HG02763 (cell line): ENCODE results near the gene GRK5.

Source experiments
- ATAC-seq: cut with Tn5 transposase; IDR thresholded peaks from one replicate; pipeline ENCODE4 v1.9.1; 2021; ENCODE audit warnings: mild to moderate bottlenecking, moderate library complexity; ENCODE audit not compliant: unreplicated experiment

GRK5 gene

DNA sequence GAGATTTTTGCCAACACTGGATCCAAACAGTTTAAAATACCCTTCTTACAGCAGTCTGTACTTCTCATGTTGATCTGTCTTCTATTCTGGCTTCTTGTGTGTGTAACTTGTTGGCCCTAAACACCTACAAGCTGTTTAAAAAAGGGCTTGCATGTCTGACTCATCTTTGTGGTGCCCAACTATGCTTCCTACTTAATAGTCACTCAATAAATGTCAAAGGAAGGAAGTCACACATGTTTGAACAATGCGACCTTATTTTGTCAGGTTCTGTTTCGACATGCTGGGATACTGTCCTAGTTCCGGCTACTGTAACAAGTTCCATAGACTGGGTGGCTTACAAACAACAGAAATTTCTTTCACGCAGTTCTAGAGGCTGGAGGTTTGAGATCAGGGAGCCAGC lies 9.4 kb upstream of the GRK5 start:
- no peak for ATAC-seq

DNA sequence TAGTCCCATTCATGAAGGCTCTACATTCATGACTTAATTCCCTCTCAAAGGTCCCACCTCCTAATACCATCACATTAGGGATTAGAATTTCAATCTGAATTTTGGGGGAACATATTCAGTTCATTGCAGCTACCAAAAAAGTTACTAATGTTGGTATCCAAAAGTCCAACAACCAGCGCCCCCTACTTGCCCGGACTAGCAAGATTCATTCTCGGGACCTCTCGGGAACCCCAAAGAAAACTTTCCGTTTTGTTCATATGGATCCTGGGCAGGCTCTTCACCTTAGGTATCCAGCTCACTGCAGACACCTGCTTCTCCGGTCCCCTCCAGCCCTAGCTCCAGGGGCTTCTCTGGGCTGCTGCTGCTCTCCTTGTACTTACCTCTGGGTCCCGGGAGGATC lies 8.9 kb upstream of the GRK5 start:
- no peak for ATAC-seq

DNA sequence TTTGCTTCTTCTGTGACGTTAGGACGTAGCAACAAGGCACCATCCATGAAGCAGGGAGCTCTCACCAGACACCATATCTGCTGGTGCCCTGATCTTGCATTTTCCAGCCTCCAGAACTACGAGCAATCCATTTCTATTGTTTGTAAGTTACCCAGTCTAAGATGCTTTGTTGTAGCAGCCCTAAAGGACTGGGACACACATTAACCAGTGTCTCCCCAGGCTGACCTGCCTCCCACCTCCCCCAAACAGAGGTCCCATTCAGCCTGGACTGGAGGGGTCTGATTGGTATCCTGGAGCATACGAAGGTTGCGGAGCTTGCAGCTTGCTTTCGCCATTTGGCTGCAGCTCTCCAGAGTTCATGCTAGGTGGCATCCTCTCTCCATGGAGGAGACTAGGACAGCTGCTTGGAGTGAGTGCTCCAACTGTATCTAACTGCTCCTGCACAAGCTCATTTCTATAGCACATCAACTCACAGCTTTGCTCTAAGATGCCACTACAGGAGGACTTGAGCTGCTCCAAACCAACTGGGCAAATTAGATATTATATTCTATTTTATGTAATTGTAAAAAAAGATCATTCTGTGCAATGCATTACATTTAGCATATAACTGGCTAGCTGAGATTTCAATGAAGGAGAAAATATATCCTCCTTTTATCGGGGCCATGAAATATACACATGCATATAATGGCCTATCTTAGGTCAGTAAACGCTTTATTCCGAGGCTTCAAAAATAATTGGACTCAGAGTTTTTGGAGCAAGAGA lies 8.0 kb upstream of the GRK5 start:
- ATAC-seq: no peak

DNA sequence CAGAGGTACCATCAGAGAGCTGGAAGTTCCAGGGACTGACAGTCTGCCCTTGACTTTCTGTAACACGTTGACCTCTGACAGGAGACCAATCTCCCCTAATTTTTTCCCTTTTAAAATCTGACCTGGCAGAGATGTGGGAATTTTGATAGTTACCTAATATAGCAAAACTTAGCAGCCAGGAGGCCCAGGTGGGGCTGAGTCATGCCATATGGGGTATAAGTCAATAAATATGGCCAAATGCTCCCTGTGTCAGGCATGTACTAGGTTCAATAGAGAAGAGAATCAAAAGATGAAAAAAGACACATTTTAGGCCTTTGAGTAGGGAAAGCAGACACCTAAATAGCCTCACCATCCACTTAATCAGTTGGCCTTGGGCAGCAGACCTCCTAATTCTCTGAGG lies 6.1 kb upstream of the GRK5 start:
- no peak for ATAC-seq

DNA sequence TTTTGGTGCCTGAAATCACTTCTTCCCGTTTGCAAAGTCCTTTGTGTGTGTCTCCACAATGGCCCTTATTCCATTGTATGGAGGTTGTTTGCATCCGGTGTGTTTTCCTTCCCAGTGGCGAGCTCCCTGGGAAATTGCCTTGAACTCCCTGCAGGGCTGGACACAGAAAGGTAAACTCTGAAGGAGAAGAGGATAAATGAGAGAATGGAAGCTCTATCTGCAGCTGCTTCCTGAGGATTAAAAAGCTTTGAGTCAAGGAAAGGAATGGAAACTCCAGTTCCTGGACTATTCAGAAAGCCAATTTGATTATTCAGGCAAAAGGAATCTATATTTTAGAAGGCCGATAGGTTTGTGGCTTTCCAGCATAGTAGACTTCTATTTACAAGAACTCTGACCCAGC lies 4.4 kb upstream of the GRK5 start:
- no peak for ATAC-seq

DNA sequence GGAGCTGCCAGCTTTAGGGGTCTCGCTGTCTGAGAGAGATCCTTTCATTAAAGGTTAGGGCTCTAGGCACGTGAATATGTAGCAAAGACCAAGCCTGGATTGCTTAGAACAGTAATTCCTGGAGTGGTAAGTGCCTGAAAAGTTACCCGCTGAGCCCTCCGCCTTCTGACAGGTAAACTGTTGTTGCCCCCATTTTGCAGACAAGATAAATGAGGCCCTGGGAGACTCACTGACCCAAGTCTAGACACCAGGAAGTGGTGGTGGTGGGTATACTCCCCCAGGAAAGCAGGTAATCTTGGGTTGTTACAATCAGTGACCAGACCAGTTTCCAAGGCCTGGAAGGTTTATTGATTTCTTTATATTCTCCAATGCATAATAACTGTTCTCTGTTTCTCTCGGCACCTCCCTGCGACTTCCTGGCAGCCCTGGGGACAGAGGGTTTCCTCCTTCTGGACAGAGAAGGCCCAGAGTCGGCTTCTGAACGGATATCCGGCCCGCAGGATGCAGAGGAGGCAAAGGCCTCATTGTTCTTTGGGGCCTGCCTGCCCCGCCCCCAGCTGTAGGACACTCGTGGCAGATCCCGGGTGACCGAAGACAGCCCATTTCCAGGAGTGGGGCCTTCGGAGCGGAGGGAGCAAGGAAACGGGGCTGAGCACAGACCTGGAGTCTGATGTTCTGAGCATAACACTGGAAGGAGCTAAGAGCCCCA lies 1.3 kb upstream of the GRK5 start:
- peak; percentile 22 for ATAC-seq

DNA sequence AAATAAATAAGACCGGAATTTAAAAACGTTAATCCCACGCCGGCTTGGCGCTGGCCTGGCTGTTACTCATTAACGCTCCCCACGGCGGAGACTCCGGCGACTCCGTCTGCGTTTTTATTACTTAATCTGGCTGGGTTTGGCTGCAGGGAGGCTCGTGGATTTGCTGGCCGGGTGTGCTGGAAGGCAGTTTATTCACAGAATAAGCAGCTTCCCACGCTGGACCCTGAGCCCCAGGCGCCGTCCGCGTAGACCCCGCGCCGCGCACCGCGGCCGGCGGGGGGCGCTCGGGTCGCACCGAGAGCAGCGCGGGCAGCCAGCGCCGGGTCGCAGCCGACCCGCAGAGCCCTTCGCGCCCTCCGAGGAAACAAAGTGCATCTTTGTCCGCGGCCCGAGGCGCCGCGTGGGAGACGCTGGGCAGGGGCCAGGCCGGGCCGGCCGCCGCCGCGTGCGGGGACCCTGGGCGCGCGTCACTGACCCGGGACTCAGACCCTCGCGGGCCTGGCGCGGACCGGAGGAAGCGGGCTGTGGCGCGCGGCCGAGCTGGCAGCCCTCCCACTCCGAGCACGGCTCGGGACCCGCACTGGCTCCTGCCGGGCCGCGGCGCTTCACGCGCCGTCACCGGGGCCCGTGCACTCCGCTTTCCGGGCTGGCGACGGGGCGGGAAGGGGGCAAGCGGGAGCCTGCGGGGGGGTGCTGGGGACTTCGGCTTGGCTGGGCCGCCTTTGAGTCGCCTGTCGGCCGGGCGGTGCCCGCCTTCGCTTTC lies 587 bp upstream of the GRK5 start:
- peak; percentile 49 for ATAC-seq

DNA sequence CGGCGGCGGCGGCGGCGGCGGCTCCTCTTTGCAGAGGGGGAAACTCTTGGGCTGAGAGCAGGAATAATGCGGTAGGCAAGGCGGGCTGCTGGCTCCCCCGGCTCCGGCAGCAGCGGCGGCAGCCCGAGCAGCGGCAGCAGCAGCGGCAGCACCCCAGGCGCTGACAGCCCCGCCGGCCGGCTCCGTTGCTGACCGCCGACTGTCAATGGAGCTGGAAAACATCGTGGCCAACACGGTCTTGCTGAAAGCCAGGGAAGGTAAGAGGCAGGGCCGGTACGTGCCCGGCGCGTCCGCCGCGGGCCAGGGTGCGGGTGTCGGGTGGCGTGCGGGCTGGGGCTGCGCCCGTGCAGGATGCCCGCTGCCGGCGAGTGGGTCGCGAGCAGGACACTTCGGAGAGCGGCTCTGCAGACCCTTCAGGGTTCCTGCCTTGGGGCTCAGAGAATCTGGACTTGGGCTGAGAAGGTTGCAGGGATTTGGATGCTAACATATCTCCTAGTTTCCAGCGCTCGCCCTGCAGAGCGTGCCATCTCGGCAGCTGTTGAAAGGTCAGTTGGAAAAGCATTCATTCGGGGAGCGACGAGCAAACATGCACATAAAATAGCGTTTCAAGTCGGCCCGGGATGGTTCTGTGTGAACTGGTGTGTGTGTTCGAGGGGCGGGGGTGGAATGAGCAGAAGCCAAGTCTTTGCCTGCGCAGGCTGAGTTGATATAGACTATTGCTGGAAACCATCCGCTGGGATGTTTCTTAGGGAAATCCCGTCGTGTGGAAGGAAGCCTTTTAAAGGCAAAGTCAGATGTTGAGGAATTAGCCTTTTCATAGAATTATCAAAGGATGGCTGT lies 562 bp downstream of the GRK5 start:
- peak; percentile 4 for ATAC-seq

DNA sequence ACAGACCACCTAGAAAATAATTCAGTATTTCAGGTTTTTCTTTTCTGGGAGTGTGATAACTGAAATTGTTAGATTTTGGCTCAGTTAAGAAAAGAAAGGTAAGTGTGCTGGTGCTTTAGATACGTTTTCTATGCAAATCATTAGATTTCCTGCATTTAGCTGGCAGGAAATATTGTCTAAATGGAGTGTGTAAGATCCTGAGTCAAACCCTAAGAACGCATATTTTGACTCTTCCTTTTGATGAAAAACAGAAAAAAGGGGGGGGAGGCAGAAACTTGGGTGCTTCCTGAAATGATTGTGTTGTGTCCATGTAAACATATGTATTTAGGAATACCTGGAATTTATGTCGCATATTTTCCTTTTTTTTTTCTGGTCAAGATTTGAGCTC lies 1.2 kb downstream of the GRK5 start:
- no peak for ATAC-seq

DNA sequence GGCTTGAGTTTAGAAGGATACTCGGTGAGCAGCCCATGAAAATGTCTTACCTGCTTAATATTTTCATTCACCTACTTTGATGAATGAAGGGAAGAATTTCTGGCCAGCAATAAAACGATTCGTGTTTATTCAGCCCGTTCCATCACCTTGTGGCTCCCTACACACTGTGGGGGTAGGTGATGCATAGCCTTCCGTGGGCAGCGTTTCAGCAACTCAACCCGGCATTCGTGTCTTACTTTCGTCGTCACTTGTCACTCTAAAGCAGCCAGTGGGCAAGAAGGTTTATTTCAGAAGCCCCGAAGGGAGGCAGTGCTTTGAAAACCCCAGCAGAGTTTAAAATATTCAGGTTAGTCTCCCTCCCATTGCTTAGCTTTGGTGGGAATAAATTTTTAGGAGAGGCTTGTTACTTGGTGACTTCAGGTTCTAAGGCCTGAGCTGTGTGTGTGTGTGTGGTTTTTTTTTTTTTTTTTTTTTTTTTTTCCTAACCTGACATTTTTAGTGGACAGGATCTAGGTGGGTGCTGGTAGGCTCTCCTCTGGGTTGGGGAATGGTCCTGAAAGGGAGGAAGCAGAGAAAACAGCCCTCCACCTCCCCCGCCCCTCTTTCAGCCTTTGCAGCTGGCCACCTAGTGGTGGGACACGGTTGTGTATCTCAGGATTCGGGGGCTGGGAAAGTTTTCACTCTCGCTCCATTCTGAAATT lies 1.8 kb downstream of the GRK5 start:
- ATAC-seq: no peak

DNA sequence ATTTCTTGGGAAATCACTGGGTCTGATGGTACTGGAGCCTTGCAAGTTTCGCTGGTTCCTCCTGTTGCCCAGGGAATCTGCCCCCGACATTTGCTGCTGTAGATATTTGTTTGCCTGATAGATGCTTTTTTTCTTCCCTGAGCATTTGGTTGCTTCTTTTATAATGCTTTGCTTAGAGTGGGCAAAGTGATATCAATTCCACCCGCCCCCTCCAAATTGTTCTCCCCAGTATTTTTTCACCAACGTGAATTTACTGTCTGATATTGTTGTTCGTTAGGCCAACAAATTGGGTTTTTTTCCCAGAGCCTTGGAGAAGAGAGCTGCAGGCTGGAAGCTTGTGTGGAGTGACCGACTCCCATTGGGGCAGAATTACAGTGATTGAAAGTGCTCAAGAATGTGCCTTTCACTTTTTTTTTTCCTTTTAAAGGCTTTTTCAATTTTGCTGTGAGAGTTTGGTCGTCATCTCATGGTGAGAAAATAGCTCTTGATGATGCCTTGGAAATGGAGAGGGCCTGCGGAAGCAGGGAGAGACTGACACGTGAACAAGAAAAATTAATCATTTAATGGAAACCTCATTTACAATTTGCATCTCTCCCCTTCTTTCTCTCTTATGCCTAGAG lies 2.5 kb downstream of the GRK5 start:
- no peak for ATAC-seq

DNA sequence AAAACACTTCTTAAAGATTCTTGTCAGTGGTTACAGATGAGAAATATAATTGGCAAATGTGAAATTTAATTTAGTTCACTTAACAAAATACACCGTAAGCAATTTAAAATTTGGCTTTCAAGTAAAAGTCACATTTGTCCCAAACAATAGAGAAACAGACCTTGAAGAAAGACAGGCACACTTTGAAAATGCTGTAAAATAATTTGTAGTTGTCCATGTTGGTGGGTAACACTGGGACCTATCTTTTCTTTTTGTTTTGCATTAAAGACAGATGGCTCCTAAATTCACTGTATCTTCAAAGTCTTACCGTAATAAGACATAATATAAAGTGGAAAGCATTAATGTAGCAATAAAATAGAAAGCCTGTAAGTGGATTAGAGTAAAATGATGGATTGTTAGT lies 3.3 kb downstream of the GRK5 start:
- no peak for ATAC-seq

DNA sequence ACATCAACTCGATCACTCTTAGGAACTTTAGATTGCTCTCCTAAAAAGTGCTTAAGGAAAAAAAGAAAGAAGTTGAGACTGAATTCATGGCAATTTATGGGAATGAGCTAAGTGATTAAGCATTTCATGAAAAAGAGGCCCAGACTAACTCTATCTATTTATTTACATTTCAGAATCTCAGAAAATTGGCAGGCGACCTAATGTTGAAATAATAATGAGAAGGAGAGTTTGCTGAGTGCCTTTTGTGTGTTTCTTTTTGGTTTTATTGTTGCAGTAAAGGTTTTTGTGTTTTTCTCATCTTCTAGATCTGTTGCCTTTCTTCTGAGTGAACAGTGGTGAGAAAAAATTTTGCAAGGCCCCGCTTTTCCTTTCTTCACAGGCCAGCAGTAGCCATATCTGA lies 3.8 kb downstream of the GRK5 start:
- no peak for ATAC-seq

DNA sequence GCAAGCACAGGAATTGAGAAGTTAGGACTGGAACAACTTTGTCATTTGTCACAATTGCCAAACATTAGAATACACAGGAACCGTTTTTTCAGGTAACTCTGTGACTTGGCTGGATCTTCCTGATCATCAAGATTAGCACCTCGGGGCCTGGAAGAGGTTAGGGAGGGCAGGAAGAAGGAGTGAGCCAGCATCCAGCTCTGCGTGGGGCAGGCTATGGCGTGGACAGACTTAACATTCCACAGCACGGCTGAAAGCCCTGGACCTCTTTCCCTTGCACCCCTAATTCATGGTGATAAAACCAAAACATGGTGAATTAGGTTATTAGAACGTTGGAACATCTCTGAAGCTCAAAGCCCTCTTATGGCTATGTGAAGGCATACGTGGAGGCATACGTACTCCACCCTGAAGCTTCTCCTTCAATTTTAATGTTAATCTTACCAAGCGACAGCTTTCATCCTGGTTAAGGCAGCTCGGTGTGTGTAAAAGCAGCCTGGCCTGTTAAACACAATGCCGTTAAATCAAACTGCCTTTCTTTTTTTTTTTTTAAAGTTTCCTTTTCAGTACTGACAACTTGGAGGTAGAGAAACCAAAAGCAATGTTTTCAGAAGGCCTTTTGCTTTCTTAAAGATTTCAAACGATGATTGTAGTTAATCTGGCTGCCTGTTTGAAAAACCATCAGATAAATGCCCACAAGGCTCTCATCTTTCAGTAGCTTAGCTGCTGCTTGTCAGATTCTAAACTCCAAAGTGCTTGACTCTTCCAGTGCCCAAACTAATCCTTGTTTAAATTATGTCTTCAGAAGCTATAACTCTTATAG lies 4.5 kb downstream of the GRK5 start:
- no peak for ATAC-seq

DNA sequence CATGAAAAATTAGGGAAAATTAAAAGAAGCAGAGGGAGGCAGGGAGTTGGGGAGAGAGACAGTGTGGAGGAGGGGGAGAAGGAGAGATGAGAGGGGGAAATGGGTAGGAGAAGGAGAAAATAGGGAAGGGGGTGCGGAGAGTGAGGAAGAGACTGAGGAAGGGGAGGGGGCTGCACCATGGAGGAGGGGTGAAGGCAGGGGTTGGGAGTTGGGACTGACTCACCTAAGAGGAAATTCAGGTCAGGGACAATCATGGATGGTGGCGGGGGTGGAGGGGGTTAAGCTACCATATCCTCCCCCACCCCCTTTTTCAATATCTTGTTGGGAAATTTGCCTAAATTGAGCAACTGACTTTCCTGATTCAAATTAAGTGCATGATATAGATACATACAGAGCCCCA lies 8.0 kb downstream of the GRK5 start:
- ATAC-seq: no peak

DNA sequence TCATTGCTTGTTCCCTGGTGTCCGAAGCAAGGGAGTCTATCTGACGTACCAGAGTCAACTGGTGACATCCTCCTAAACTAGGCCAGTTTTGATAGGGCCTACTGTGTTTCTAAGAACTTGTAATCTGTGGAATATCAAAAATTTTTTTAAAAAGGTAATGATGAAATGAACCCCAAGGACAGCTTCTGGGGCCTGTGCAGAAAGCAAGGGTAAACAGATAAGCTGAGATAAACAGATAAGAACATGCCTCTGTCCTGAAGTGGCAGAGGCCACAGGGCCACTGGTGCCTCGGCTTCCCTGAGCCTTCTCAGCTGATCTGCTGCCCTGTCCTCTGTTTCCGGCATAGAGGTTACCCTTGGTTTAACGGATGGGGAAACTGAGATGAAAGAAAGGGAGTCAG lies 8.8 kb downstream of the GRK5 start:
- no peak for ATAC-seq

DNA sequence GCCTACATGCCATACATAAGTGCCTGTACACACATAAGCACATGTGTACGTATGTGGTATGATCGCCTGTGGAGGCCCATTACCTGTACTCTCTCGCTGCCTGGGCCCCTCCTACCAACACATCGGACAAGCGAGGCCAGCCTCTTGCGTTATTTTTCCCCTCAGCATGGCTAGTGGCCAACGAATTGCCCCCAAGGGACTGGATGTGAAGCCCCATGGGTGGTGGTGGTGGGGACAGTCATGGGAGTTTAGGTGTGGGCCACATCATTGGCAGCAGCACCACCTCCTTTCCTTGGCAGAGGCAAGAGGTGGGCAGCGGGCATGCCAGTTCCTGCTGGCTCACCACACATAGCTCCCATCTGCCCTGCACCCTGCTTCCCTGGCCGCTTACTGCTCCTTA lies 10.0 kb downstream of the GRK5 start:
- ATAC-seq: no peak

DNA sequence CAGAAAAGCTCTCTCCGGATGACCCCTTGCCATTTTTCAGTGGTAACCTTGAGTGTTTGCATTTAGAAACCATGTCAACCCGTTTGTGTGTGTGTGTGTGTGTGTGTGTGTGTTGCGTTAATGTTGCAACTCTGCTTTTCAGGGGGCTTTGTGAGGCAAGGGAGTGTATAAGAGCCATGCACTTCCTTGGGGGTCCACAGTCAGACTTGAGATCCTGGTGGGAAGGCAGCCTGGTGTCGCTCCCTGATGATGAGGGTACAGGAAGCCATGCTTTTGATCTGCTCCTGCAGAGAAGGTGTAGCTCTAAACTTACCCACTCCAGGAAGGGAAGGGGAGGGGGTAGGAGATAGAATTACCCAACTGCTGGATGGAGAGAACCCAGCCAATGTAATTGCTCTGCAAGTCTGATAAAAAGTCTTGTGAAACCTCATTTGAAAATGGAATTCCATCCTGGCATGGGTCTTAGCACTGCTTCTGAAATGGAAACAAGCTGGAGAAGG lies 10.7 kb downstream of the GRK5 start:
- ATAC-seq: no peak

DNA sequence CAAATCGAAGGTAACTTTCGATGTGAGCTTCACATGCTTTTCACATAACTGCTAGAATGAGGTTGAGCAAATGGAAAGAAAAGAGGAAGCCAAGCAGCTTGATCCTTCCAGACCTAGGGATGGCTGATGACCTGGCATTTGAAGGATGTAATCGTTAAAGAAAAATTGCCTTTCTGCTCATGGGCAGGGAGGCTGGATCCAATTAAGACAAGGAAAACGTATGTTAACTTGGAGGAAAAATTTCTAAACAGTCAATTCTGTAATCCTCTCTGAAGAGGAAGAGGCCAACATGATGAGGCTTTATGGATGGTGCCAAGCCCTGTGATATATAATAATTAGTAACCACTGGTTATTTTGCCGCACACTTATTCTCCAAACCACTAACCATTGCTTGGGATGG lies 12.5 kb downstream of the GRK5 start:
- ATAC-seq: no peak
